H9 (cell line): Measurements from ENCODE around the gene RANBP9. TPM values are rescaled to one million over a fixed set of nuclear protein-coding genes. Genes with fewer than 3 reads are reported as not detected.
A peak's percentile ranks its signal among the peaks of the same experiment; 100 is the strongest.

Source experiments
- DNase-seq: peaks from one replicate; pipeline ENCODE4 v3.0.0-alpha.2; 2017
- H2AFZ ChIP-seq: one replicate; pipeline ENCODE4 v1.6.1; 2013; ENCODE audit warnings: mild to moderate bottlenecking, low read length, control low read depth, moderate library complexity
- H2AK5ac ChIP-seq: 2 replicates; pipeline ENCODE4 v1.6.1; 2013; ENCODE audit warnings: low read length, control low read depth, mixed read lengths; ENCODE audit not compliant: insufficient read length
- H2BK120ac ChIP-seq: one replicate; pipeline ENCODE4 v1.6.1; 2013; ENCODE audit warnings: low read depth, mild to moderate bottlenecking, low read length, control low read depth, inconsistent platforms; ENCODE audit not compliant: poor library complexity, severe bottlenecking
- H2BK12ac ChIP-seq: 2 replicates; pipeline ENCODE4 v1.6.1; 2013; ENCODE audit warnings: low read length, control low read depth, mixed read lengths, low read depth; ENCODE audit not compliant: insufficient read length
- H2BK15ac ChIP-seq: 2 replicates; pipeline ENCODE4 v1.6.1; 2013; ENCODE audit warnings: low read depth, low read length, control low read depth
- H2BK20ac ChIP-seq: one replicate; pipeline ENCODE4 v1.6.1; 2013; ENCODE audit warnings: low read depth, mild to moderate bottlenecking, low read length, control low read depth, inconsistent platforms; ENCODE audit not compliant: poor library complexity, severe bottlenecking
- H2BK5ac ChIP-seq: 2 replicates; pipeline ENCODE4 v1.6.1; 2013; ENCODE audit warnings: low read length, control low read depth, mixed read lengths; ENCODE audit not compliant: insufficient read length
- H3K14ac ChIP-seq: 2 replicates; pipeline ENCODE4 v1.6.1; 2013; ENCODE audit warnings: low read length, control low read depth; ENCODE audit not compliant: insufficient read depth
- H3K18ac ChIP-seq: 2 replicates; pipeline ENCODE4 v1.6.1; 2013; ENCODE audit warnings: low read depth, mild to moderate bottlenecking, mixed read lengths, low read length, control low read depth; ENCODE audit not compliant: insufficient read length
- H3K23ac ChIP-seq: 2 replicates; pipeline ENCODE4 v1.6.1; 2013; ENCODE audit warnings: low read length, control low read depth, mixed read lengths, low read depth; ENCODE audit not compliant: insufficient read length
- H3K23me2 ChIP-seq: 2 replicates; pipeline ENCODE4 v1.6.1; 2013; ENCODE audit warnings: low read depth, mild to moderate bottlenecking, mixed read lengths, low read length, control low read depth; ENCODE audit not compliant: insufficient read length, poor library complexity, severe bottlenecking
- H3K27ac ChIP-seq: 2 replicates; pipeline ENCODE4 v1.5.1; 2013; ENCODE audit warnings: low read length, control low read depth, mixed read lengths, low read depth; ENCODE audit not compliant: insufficient read length
- H3K27me3 ChIP-seq: 2 replicates; pipeline ENCODE4 v1.6.1; 2013; ENCODE audit warnings: low read length, control low read depth, inconsistent platforms; ENCODE audit not compliant: insufficient read depth
- H3K4ac ChIP-seq: 2 replicates; pipeline ENCODE4 v1.6.1; 2013; ENCODE audit warnings: low read depth, mild to moderate bottlenecking, control low read depth, inconsistent platforms, low read length, moderate library complexity
- H3K4me1 ChIP-seq: 2 replicates; pipeline ENCODE4 v1.6.1; 2013; ENCODE audit warnings: low read length, control low read depth, inconsistent platforms; ENCODE audit not compliant: insufficient read depth
- H3K4me2 ChIP-seq: 2 replicates; pipeline ENCODE4 v1.6.1; 2013; ENCODE audit warnings: low read length, control low read depth, mixed read lengths; ENCODE audit not compliant: insufficient read length, insufficient read depth
- H3K56ac ChIP-seq: 2 replicates; pipeline ENCODE4 v1.6.1; 2013; ENCODE audit warnings: low read depth, mild to moderate bottlenecking, mixed read lengths, low read length, control low read depth; ENCODE audit not compliant: insufficient read length
- H3K79me1 ChIP-seq: 2 replicates; pipeline ENCODE4 v1.6.1; 2013; ENCODE audit warnings: low read depth, mild to moderate bottlenecking, moderate library complexity, low read length, control low read depth, inconsistent platforms; ENCODE audit not compliant: insufficient read depth, poor library complexity, severe bottlenecking
- H3K79me2 ChIP-seq: 2 replicates; pipeline ENCODE4 v1.6.1; 2013; ENCODE audit warnings: low read length, control low read depth, inconsistent platforms; ENCODE audit not compliant: insufficient read depth
- H3K9ac ChIP-seq: 2 replicates; pipeline ENCODE4 v1.6.1; 2013; ENCODE audit warnings: low read length, control low read depth, mixed read lengths; ENCODE audit not compliant: insufficient read length; ENCODE audit errors: extremely low read depth
- H3K9me3 ChIP-seq: one replicate; pipeline ENCODE4 v1.6.1; 2013; ENCODE audit warnings: low read depth, low read length, inconsistent platforms; ENCODE audit not compliant: control insufficient read depth
- H3T11ph ChIP-seq: one replicate; pipeline ENCODE4 v1.6.1; 2013; ENCODE audit warnings: mild to moderate bottlenecking, low read length, control low read depth, inconsistent platforms
- H4K20me1 ChIP-seq: one replicate; pipeline ENCODE4 v1.6.1; 2013; ENCODE audit not compliant: control insufficient read depth, insufficient read length, insufficient read depth
- H4K5ac ChIP-seq: 2 replicates; pipeline ENCODE4 v1.6.1; 2013; ENCODE audit warnings: low read depth, mild to moderate bottlenecking, mixed read lengths, low read length, control low read depth; ENCODE audit not compliant: insufficient read length
- H4K8ac ChIP-seq: replicated peaks from 2 replicates; pipeline ENCODE4 v1.6.1; 2013; ENCODE audit warnings: low read length, control low read depth, mixed read lengths, low read depth; ENCODE audit not compliant: insufficient read length
- H4K91ac ChIP-seq: 2 replicates; pipeline ENCODE4 v1.6.1; 2013; ENCODE audit warnings: low read depth, mild to moderate bottlenecking, moderate library complexity, mixed read lengths, low read length, control low read depth; ENCODE audit not compliant: insufficient read length
- H3K27ac Mint-ChIP-seq, 3 experiments: 2 replicates in 2 of 3; 3 replicates in 1 of 3; pipeline ENCODE4 v1.8.0; 2020 to 2021; ENCODE audit warnings: mixed read lengths in 3 of 3, mild to moderate bottlenecking in 1 of 3, moderate library complexity in 1 of 3
- H3K27me3 Mint-ChIP-seq: 2 replicates; pipeline ENCODE4 v1.8.0; 2021; ENCODE audit warnings: low read depth, mild to moderate bottlenecking, moderate library complexity, mixed read lengths
- H3K36me3 Mint-ChIP-seq, 3 experiments: 2 replicates in 2 of 3; 3 replicates in 1 of 3; pipeline ENCODE4 v1.8.0; 2020 to 2021; ENCODE audit warnings: low read depth in 3 of 3, mixed read lengths in 3 of 3; ENCODE audit not compliant: insufficient read depth in 1 of 3
- H3K4me1 Mint-ChIP-seq, 2 experiments: 2 replicates each; pipeline ENCODE4 v1.8.0; 2020; ENCODE audit warnings: mixed read lengths in 2 of 2
- H3K4me3 Mint-ChIP-seq, 2 experiments: 2 replicates in 1 of 2; 3 replicates in 1 of 2; pipeline ENCODE4 v1.8.0; 2020 to 2021; ENCODE audit warnings: mild to moderate bottlenecking in 2 of 2, mixed read lengths in 2 of 2, moderate library complexity in 1 of 2
- H3K9me3 Mint-ChIP-seq, 2 experiments: 2 replicates in 1 of 2; 3 replicates in 1 of 2; pipeline ENCODE4 v1.8.0; 2020; ENCODE audit warnings: mild to moderate bottlenecking in 2 of 2, mixed read lengths in 2 of 2, moderate library complexity in 1 of 2
- CTCF ChIP-seq: fragments of 200-600 bp; sonication (generic); conservative IDR thresholded peaks from 3 replicates; pipeline ENCODE4 v1.8.0; 2021; ENCODE audit warnings: antibody characterized with exemption, mild to moderate bottlenecking
- WGBS: extraction: QIAGEN DNeasy Blood & Tissue Kit; methylation state at CpG from one replicate; pipeline ENCODE4 v1.1.7; 2013; ENCODE audit warnings: missing lambda C conversion rate, low lambda C conversion rate, mixed read lengths; ENCODE audit not compliant: insufficient read length; ENCODE audit errors: extremely low coverage; 5-methylcytosine and 5-hydroxymethylcytosine counted together
- total RNA-seq: library from RNA; stranded (reverse); gene quantifications from 2 replicates; pipeline ENCODE4 v1.2.1, GENCODE V29; 2021

RANBP9 gene
- total RNA-seq, 1 experiment from 2014 or later = 37.2 TPM

GRCh38 chr6:13711324-13711732, 307 bp downstream of the RANBP9 start:
- TF ChIP-seq CTCF = peak; percentile 26; the same call in 1 of the 3 replicates
- no peak overlapping the region for H2BK5ac ChIP-seq
- H4K5ac ChIP-seq = no peak overlapping the region
- no peak overlapping the region for H3K56ac ChIP-seq
- H3K4ac ChIP-seq = no peak overlapping the region
- peaks cover 14% of the 10 kb centered on the region; the same call in 1 of the 2 replicates for H3K79me2 ChIP-seq
- Mint-ChIP-seq H3K9me3 (peaks cover 7 to 10% of the 10 kb centered on the region in 2 experiments), H3K4me3 (peak overlapping the region; percentile 55 to 58; a peak in 4 of 5 replicates), H3K4me1 (peaks cover 32 to 33% of the 10 kb centered on the region in 2 experiments), H3K27me3 (no peaks in the 10 kb centered on the region; the same call in 1 of the 2 replicates), H3K36me3 (peaks cover 4 to 14% (median 7%) of the 10 kb centered on the region in 3 experiments), H3K27ac (no peak overlapping the region)
- no CpG with 5 or more reads among the region's 62 CpGs for WGBS
- no peak overlapping the region for H4K8ac ChIP-seq
- H2AK5ac ChIP-seq = no peak overlapping the region
- no peak overlapping the region for H2BK120ac ChIP-seq
- no peaks in the 10 kb centered on the region for H3K9me3 ChIP-seq
- no peak overlapping the region; the same call in 1 of the 2 replicates for H3K14ac ChIP-seq
- H3K4me2 ChIP-seq = no peak overlapping the region
- peak; percentile 55 for DNase-seq
- H4K91ac ChIP-seq = no peak overlapping the region
- H2BK12ac ChIP-seq = no peak overlapping the region
- H3K23ac ChIP-seq = no peak overlapping the region
- no peak overlapping the region for H3K27ac ChIP-seq
- peaks cover 7% of the 10 kb centered on the region for H3K23me2 ChIP-seq
- no peak overlapping the region for H3K18ac ChIP-seq
- no peaks in the 10 kb centered on the region for H4K20me1 ChIP-seq
- H2BK15ac ChIP-seq = no peak overlapping the region
- H2AFZ ChIP-seq = no peak overlapping the region
- no peaks in the 10 kb centered on the region for H3K27me3 ChIP-seq
- H3K4me1 ChIP-seq = peaks cover 2% of the 10 kb centered on the region; the same call in 1 of the 2 replicates
- no peak overlapping the region for H3T11ph ChIP-seq
- no peak overlapping the region for H2BK20ac ChIP-seq
- H3K9ac ChIP-seq = no peak overlapping the region
- H3K79me1 ChIP-seq = no peaks in the 10 kb centered on the region
